GM21447 (cell line): ENCODE data around the gene MYO1B.

Source experiments
- ATAC-seq: cut with Tn5 transposase; IDR thresholded peaks from one replicate; pipeline ENCODE4 v1.9.1; 2021; ENCODE audit not compliant: unreplicated experiment

Gene MYO1B

DNA sequence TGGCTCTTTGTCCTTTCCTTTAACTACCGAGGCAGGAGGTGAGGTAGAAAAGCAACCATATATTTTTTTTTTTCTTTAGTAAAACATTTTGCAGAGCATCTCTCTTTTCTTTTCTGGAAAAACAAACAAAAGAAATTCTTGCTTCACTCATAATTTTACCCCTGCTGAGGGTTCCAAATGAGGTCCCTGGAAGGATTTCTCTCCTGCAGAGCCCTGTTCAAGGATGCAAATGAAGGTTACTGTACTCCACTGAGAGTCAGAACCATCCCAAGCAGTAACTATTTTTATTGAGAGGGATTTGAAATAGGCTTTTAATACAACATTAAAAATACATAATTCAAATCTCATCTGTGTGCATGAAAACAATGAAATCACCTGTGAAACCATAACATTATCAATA is 19.5 kb upstream of the MYO1B start:
- no peak for ATAC-seq

DNA sequence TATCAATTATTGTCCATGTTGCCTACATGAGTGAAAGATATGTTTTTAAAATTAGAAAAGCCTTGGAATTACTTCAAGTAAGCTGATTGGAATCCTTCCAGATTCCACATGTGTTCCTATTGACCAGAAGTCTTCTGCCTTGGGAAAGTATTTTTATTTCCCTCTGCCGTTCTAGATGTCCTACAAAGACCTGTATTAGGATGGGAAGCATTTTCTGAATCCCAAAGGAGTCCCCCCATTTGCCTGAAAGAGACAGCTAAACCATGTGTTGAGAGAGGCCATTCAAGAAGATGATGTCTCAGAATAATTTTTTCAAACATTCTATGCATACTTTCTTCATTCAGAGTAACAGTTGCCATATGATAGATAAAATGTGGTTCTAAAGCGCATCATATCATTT is 19.0 kb upstream of the MYO1B start:
- ATAC-seq: no peak

DNA sequence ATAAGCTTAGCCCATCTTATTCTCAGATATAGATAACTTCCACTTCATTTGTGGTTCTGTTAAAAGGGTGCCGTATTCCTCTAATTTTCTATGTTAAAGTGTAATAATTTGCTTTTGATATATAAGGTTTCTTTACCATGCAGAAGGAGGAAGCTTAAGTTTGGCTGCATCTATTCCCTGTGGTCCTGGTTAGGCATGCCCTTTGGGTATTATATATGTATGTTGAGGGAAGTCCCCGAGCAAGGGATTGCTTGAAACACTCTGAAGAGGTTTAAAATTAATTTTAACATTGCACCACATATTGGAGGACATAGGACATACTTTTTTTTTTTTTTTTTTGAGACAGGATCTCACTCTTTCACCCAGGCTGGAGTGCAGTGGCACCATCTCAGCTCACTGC is 16.9 kb upstream of the MYO1B start:
- ATAC-seq: no peak

DNA sequence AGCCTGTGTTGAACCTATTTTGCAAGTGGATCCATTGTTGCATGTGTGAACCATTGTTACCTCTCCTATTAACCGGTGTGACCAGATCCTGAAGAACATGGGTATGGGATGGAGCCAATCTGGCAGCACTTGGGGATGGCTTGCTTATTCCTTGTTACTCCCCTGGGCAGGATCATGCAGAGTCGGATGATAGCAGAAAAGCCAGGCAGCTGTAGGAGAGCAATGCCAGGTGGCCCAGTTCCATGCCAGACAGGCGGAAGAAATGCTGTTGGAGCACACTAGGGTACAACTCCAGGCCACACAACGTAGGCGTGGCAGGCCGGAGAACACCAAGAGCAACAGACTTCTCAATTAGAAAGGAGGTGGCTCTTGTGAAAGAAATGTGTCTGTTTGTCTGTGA is 16.3 kb upstream of the MYO1B start:
- no peak for ATAC-seq

DNA sequence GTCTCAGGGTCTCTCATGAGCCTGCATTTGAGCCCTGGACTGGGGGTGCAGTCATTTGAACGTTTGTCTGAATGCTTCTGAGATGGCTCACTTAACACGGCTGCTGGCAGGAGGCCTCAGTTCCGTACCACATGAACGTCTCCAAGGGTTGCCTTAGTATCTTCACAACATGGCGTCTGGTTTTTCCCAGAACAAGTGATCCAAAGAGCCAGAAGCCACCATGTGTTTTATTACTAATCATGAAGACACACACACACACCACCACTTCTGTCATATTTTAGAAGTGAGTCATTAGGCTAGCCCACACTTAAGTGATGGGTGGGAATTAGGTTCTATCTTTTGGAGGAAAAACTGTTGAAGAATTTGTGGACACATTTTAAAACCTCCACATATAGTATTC is 15.0 kb upstream of the MYO1B start:
- no peak for ATAC-seq

DNA sequence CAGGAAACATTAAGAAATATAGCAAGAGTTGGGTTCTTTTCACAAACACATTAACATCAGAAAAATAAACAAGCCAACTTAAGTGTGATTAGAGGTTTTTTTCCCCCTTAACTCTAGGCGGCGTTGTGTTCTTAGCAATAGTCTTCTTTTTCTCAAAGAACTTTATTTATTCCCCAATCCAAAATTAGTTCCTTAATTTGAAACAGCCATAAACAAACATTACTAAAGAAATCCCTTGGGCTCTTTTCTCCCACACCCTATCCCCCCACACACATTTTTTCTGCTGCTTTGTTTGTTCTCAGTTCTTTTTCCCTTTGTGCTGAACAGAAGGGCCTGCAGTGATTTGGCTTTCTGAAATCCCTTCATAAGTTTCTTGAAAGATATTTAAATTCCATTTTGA is 13.2 kb upstream of the MYO1B start:
- ATAC-seq: no peak

DNA sequence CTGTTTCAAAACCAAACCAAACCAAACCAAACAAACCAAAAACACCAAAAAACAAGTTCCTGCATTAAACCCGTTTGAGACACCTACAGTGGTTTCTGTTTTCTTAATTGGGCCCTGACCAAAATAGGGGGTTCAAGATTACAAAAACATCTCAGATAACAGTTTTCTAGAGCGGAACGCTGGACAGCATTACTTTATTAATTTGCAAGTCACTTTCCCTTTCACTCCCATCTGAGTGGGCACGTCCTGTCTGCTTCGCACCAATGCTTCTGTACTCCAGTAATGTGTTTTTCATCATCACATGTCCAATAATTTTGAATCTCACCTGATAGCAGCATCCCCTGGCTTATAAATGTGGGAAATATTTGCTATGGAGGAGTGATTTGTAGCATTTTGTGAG is 11.7 kb upstream of the MYO1B start:
- no peak for ATAC-seq

DNA sequence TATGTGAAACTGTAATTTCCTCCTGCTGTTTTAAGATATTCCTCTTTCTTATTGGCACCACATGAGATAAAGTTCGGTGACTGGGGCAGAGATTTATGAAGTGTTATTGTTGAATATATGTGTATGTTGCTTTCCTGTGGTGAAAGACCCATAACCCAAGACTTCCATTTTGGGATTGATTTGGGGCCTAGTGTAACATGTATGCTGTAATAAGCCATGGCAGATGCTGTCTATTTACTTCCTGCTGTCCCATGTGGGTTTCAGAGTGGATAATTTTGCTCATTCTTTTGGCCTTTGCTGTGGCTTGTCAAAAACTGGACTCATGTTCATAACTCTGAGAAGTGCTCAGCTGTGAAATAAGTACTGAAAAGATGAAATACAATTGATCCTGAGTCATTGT is 10.8 kb upstream of the MYO1B start:
- no peak for ATAC-seq

DNA sequence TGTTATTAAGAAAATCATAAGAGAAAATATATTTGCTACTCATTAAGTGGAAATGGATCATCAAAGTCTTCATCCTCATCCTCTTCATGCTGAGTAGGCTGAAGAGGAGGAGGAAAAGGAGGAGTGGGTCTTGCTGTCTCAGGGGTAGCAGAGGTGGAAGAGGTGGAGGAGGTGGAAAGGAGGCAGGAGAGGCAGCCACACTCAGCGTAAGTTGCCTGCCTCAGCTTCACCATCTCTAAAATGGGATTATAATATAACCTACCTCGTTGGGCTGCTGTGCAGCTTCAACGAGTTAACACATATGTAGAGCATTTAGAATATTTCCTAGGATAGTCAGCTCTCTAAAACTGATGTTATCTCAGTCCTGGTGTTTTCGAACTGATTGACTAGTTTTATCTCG is 4.3 kb upstream of the MYO1B start:
- no peak for ATAC-seq

DNA sequence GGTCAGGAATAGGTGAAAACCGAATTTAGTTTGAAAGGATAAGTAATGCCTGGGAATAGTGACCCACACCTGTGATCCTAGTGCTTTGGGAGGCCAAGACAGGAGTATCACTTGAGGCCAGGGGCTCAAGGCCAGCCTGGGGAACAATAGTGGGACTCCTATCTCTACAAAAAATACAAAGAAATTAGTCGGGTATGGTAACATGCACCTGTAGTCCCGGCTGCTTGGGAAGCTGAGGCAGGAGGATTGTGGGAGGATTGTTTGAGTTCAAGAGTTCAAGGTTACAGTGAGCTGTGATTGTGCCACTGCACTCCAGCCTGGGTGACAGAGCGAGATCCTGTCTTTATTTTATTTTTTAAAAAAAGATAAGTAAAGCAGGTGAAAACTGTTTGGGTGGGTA is 3.8 kb upstream of the MYO1B start:
- no peak for ATAC-seq

DNA sequence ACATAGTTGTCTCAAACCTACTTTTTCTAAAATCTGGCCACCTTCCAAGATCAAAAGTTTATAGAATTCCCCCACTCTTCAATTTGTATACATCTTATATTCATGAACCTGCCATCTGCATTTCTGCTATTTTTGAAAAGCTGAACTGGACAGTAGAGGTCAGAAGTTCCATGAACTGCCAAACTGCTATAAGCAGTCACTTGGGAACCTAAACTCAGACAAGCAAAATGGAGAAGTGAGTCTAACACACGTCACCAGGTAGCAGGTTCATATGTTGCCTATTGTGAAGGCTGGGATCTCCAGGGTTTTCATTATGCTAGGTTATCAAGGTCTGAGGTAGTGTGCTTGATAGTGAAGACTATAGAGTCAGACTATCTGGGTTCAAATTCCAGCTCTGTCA is 2.0 kb upstream of the MYO1B start:
- ATAC-seq: no peak

DNA sequence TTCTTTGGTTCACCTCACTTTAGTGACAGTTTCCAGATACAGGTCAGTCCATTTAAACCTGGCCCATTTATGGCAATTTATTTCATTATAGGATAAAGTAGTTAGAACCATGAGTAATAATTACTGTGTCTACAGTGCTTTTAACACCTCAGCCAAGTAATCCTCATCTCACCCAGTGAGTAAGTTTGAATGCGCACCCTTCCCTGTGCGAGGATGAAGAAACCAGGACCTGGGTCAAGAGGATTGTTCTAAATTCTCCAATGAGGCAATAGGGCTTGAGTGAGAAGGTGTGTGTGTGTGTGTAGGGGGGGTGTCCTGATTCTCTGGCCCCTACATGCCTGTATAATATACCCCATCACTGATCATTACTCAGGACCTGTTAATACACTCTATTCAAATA is 854 bp upstream of the MYO1B start:
- ATAC-seq: no peak

DNA sequence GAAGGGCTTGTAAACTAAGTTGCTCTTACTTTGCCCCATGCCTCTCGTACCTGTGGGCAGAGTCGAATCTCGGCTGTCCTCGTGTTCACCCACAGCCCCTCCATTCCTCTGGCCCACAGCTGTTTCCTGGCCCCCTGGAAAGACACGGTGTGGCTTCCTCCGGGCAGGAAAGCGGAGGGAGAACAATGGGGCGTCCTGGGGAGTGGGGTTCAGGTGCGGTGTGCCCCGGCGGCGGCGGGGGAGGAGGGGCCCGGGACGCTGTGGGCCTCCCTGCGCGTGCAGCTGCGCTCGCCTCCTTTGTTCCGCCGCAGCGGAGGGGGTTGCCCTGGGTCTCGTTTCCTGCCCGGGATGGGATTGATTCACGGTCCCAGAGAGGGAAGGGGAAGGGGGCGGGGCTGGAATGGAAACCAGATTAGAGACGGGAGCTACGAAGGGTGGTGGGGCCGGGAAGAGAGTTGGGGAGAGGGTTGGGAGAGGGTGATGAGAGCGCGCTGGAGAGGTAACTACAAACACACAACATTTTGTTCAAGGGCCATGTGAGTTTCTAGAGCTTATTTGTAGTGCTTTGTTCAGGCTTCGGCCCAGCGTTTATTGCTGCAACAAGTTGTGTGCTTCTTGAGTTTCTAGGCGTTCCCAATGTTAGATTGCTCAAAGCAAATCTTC is 796 bp downstream of the MYO1B start:
- no peak for ATAC-seq

DNA sequence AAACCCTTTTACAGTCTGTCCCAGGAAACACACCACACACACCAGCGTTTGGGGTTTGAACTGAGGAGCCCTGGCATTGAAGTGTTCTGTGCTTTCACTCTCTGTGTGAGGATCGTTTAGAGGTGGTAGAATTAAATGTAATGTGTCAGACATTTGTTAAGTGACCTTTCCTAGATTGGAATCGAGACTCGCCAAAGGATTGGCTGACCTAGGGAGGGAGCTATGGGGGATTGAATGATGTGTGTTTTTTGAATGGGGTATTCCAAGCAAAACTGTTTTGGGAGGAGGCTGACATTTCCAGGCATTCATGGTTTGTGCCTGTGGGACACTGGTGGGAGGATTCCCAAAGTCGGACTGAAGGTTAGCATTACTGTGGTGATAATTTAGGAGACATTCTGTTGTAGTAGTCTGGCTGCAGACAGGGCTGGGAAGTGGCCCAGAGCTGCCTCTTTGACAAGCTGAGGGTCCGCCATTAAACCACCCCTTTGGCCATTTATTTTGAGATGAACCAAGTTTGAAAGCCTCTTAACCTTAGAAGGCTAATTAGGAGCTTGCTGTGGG is 1.7 kb downstream of the MYO1B start:
- ATAC-seq: no peak

DNA sequence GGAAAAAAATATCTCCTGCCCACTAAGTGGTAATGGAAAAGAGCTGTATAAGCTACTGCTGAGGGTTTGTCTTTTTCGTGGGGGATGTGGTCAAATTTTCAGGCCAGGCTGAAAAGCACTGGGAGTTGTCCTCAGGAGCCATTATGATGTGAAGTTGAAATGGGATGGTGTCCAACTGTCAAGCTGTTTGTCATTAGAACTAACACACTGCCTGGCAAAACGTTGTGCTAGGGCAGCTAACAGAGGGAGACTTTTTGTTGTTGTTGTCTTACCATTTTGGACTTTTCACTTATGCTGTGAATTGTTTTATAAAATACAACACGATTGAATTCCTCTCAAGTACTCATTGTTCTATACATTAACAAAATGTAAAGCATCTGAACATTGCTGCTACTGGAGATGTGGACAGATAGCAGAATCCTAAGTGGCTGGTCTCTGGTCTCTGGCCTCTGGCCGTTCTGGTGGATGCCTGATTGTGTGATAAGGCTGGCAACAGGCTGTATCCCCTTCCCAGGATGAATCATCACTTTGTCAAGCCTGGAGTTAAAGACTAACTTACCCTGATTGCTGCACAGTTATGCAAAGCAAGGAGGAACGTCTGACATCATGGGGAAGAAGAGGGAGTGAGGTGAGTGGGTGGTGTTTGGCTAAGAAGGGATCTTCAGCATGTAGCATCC is 2.3 kb downstream of the MYO1B start:
- ATAC-seq: no peak

DNA sequence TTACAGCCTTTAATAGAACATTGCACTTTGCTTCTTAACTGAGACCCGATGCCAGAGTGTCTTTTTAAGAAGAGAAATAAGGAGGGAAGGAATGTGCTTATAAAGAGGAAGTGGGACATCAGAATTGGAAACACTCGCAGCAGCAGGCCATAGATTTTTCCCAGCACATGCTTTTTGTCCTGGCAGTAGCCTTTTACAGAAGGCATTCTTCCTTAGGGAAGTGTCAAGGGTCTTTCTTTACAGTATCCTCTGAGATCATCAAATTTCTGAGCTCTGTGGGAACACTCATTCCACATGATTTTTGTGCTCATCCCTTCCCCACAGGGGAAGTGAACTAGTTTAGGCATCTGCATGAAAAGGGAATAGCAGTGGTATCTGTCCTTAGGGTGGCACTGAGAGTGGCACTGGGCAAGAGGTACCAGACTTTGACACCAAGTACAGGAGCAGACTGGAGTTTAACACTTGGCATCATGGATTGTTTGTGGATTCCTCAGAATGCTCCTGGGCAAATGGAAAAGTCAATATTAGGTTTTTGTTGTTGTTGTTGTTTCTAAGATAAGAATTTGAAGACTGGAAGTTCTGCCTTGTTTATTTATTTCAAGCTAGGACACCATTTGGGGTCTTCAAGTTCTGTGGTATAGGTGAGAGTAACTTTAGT is 4.1 kb downstream of the MYO1B start:
- no peak for ATAC-seq

DNA sequence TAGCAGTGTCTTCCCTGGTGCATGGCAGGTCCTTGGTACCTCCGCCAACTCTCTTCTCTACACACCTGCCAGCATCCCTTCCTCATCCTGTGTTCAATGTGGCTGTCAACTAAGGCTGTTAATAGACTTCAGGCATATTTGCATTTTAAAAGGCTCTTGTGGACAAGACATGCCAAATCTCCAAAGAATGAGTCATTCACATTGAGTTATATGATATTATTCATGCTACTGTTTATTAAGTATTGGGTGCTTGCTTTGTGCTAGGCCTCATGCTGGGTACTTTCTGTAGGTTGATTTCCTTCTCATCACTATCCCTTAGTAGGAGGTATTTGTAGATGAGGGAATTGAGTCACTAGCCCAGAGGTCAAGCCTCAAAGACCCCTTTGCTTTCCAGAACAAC is 5.2 kb downstream of the MYO1B start:
- no peak for ATAC-seq

DNA sequence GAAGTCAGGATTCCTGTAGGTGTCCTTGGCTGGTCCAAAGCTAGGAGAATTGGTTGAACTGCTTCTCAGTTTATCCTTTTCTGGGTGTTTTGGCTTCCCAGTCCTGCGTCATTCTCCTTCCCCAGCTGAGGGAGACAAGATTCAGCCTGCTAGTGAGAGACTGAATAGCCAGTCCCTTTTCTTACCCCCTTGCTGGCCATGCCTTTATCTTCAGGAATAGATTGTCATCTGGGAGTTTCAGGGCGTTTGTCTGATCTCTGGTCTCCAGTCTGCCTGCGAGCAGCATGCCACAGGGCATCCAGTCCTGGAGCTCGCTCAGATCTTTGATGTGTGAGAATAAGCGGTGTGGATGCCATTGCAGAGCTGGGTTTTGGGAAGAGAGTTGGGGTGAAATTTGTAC is 5.8 kb downstream of the MYO1B start:
- no peak for ATAC-seq

DNA sequence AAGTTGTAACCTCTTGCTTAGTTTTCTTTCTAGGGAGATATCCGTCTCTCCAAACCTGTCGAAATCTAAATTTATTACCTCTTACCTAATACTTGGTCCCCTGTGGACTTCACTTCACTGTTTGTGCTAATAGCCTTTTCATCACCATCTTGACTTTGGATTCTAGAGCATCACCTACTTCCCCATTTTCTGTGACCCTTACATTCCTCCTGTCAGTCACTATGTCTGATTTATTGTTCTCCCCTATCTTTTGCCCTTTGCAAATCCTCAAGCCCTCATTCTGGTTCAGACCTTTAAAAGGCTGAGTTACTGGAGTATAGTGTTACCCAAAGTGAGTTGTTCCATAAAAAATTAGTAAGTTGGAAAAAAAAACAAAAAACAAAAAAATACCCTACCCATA is 7.5 kb downstream of the MYO1B start:
- ATAC-seq: no peak

DNA sequence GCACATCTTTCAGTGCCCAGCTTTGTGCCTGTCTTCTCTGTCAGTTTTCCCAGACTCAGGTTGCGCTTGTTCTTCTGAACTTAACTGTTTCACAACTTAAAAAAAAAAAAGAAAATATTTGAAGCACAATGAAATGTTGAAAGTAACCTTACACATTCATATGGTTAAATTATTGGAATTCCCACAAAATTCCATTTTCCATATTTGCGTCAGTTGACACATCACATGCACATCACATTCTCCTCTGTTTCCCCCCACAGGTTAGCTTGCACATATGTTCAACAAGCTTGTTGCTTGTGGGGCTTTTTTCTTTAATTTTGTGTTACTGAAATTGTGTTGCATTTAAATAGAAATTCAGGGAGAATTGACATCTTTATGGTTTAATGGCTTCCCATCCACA is 8.3 kb downstream of the MYO1B start:
- ATAC-seq: no peak

DNA sequence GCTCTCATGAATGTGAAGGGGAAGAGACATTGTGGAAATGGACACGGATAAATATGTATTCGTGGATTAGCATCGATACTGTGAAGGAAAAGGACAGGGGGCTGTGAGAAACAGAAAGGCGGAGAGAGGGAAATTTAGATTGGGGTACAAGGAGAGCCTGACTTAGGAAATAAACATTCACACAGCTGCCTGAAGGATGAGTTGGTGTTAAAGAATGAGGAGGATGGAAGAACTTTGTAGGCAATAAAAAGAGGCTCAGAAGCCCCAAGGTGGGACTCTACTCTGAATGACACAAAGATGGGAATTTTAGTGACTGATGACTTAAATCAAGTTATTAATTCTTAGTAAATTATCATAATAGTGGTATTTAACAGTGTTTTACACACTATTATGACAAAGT is 10.1 kb downstream of the MYO1B start:
- no peak for ATAC-seq

DNA sequence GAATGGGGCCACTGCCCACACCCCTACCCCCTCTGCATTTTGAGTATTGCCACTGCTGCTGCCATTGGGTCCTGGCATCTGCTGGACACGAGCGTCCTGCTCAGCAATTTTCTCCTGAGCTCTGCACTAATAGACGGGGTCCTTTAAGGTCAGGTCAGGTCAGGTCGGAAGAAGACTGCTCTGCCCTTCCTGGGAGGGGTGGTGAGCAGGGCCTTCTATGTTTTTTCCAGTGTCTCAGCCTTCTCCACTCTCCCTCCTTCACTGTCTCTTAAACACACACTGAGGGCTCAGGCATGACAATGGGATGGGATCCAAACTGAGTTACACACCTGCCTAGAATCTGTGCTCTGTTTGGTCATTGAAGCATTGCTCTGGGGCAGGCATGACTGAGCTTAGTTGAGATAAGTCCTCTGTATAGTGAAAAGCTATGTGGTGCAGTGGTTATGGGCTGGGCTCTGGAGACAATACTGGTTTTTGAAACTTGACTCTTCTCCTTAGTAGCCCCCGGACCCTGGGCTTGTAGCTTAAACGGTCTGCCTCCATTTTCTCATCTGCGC is 10.6 kb downstream of the MYO1B start:
- no peak for ATAC-seq
